Breast epithelium (tissue), 3 donors: Measurements from ENCODE around the gene USO1.

ENCODE experiments used
- POLR2A ChIP-seq: fragments of 450-650 bp; IDR thresholded peaks from one replicate; pipeline ENCODE4 v1.6.1; 2016; ENCODE audit warnings: antibody characterized with exemption, mild to moderate bottlenecking, moderate library complexity
- TF ChIP-seq, protein P1 (sequence below), 3 donors: fragments of 450-650 bp; IDR thresholded peaks; one replicate each; pipeline ENCODE4 v1.5.1; 2016 to 2017; ENCODE audit warnings: antibody characterized with exemption in 3 of 3, mild to moderate bottlenecking in 3 of 3, moderate library complexity in 3 of 3

DNA sequence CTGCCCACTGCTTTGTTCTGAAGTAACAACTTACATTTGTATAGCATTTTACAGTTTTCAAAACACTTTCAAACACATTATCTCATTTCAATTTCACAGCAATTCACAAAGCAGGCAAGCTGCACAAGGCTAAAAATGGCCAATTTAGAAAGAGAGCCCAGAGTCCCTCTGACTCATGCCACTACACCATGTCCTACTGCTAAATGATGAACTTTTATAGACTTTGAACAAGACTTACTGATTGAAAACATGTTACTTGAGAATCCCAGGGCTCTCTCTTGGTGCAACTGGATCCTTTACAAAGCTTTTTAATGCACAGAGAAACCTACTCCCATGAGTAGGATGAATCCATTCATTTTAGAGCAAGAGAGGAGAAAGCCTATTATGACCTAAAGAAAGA, 45.4 kb upstream of the USO1 start:
- TF ChIP-seq, protein P1, sequence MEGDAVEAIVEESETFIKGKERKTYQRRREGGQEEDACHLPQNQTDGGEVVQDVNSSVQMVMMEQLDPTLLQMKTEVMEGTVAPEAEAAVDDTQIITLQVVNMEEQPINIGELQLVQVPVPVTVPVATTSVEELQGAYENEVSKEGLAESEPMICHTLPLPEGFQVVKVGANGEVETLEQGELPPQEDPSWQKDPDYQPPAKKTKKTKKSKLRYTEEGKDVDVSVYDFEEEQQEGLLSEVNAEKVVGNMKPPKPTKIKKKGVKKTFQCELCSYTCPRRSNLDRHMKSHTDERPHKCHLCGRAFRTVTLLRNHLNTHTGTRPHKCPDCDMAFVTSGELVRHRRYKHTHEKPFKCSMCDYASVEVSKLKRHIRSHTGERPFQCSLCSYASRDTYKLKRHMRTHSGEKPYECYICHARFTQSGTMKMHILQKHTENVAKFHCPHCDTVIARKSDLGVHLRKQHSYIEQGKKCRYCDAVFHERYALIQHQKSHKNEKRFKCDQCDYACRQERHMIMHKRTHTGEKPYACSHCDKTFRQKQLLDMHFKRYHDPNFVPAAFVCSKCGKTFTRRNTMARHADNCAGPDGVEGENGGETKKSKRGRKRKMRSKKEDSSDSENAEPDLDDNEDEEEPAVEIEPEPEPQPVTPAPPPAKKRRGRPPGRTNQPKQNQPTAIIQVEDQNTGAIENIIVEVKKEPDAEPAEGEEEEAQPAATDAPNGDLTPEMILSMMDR (IDR thresholded peaks at IDR 0.05) = no peak
- no peak for TF ChIP-seq POLR2A
